Fibroblast of the aortic adventitia (primary cell): ENCODE results near the gene TTBK1. TPM values are rescaled to one million over a fixed set of nuclear protein-coding genes. Genes with fewer than 3 reads are reported as not detected.
"Not testable (repeated sequence)": the region's sequence is repeated elsewhere in the genome, so short reads cannot be mapped to it uniquely, and the experiment has no call there.

Experiments
- DNase-seq: peaks from one replicate; pipeline ENCODE4 v3.0.0-alpha.2; 2010; ENCODE audit warnings: low read depth
- H3K4me3 ChIP-seq: 2 replicates; pipeline ENCODE4 v1.5.1; 2011; ENCODE audit warnings: low read depth, mild to moderate bottlenecking, control low read depth, low read length, moderate library complexity
- CTCF ChIP-seq: IDR thresholded peaks from 2 replicates; pipeline ENCODE4 v1.5.1; 2011; ENCODE audit warnings: mild to moderate bottlenecking, low read length, control low read depth, inconsistent platforms; ENCODE audit not compliant: insufficient read depth
- total RNA-seq: library from RNA; depleted of rRNA; stranded (reverse); fragments of >200 nt; gene quantifications from 2 replicates; pipeline ENCODE4 v1.2.3, GENCODE V29; 2012; ENCODE audit warnings: low replicate concordance

The TTBK1 gene
- total RNA-seq, 1 donor: not detected

- no peak overlapping the region for H3K4me3 ChIP-seq
- no peak for DNase-seq
- TF ChIP-seq CTCF: no peak
These were observed 58.8 kb downstream of the TTBK1 start for GRCh38 chr6:43302126-43302525.

DNA sequence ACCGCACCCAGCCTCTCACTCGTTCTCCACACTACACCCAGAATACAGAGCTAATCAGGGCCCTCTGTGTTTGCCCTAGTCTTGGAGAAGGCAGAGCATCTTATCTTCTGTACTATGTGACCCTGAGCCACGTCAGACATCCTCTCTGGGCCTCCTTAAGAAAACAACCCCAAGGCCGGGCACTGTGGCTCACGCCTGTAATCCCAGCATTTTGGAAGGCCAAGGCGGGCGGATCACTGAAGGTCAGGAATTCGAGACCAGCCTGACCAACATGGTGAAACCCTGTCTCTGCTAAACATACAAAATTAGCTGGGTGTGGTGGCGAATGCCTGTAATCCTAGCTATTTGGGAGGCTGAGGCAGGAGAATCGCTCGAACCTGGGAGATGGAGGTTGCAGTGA lies 59.7 kb downstream of the TTBK1 start:
- DNase-seq, H3K4me3 ChIP-seq: not testable (repeated sequence)

DNA sequence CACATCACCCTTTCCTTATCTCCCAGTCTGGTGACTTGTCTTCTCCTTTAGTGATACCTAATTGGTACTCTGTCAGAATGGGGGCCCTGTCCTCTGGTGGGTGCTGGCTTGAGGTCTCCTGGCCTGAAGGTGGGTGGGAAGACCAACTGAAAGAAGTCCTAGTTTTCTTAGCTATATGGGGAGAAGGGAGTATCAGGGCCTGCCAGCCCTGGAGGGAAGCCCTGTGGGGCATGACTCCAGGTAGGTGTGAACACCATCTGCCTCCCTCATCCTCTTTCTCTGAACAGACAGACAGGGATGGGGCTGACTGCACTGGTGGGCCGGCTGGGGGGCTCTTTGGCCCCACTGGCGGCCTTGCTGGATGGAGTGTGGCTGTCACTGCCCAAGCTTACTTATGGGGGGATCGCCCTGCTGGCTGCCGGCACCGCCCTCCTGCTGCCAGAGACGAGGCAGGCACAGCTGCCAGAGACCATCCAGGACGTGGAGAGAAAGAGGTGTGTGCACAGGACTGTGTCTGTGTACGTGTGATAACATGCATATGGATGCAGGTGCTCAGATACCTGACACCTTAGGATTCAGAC lies 60.6 kb downstream of the TTBK1 start:
- H3K4me3 ChIP-seq: no peak overlapping the region
- DNase-seq: no peak
- no peak for TF ChIP-seq CTCF

GRCh38 chr6:43304361-43304760 lies 61.1 kb downstream of the TTBK1 start:
- no peak overlapping the region for H3K4me3 ChIP-seq
- no peak for TF ChIP-seq CTCF
- DNase-seq: no peak

GRCh38 chr6:43304882-43305281 lies 61.6 kb downstream of the TTBK1 start:
- DNase-seq: no peak
- no peak for TF ChIP-seq CTCF
- H3K4me3 ChIP-seq: no peak overlapping the region

DNA sequence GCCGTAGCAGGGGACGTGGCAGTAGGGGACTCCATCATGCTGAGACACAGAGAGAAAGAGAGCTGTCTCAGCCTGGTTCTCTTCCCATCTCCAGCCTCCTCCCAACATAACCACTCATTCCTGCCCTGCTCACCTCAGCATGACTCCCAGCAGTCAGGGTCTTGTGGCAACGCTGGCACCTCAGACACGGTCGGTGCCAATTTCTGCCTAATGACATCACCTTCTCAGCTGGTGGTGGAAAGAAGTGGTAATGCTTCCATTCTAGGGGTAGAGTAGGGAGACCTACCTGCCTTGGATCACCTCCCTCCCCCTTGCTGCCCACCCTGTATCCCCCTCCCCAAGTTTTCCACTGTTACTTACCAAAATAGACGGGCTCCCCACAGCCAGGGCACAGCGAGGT lies 62.8 kb downstream of the TTBK1 start:
- no peak for TF ChIP-seq CTCF
- H3K4me3 ChIP-seq: no peak overlapping the region
- no peak for DNase-seq

DNA sequence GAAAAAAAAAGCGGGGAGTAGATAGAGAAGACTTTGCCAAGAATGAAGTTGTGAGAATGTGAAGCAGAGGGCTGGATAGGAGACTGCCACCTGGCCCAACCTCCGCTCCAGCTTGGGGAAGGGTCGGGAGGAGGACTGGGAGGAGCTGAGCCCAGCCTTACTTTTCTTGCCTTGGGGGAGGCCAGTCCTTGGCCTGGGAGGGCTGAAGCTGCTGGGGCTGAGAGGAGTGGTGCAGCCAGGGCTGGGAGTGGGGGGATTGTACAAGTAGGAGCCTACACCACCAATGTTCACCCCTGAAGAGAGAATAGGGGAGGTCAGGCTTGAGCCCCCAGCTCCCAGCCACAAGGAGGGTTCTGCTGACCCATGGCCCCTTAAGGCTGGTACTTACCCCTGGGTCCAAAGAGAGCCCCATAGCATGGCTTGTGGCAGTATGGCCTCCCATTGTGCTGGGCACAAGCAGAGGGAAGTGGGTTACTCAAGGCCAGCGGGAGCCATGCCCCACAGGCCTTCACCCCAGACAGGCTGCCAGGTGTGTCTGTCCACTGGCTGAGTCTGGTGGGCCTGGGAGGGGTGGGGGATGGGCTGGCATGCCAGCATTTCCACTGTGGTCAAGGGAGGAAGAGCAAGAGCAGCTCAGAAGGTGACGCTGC lies 64.3 kb downstream of the TTBK1 start:
- no peak for TF ChIP-seq CTCF
- H3K4me3 ChIP-seq: no peak overlapping the region
- DNase-seq: no peak
